Fibroblast of lung (primary cell): ENCODE data around the gene TRPM4.
"Not testable (repeated sequence)": the region's sequence is repeated elsewhere in the genome, so short reads cannot be mapped to it uniquely, and the experiment has no call there.

Experiments used
- CTCF ChIP-seq, 2 donors: IDR thresholded peaks in 1 of 2; conservative IDR thresholded peaks in 1 of 2; 1 replicate in 1 of 2; 2 replicates in 1 of 2; pipeline ENCODE4 v1.5.1; 2011 to 2012; ENCODE audit warnings: low read length in 2 of 2, control low read depth in 1 of 2, inconsistent platforms in 1 of 2, low read depth in 1 of 2, mild to moderate bottlenecking in 1 of 2
- EZH2 ChIP-seq: IDR thresholded peaks from 2 replicates; pipeline ENCODE4 v1.5.1; 2012; ENCODE audit warnings: low read length, control low read depth, mild to moderate bottlenecking; ENCODE audit errors: missing control alignments

- not testable (repeated sequence) for TF ChIP-seq EZH2; CTCF (conservative IDR thresholded peaks at IDR 0.05 in 1 of 2, IDR thresholded peaks at IDR 0.05 in 1 of 2; ENCODE audit: low read depth in 1 of 2, low read length in 2 of 2)
These were observed 30.4 kb upstream of the TRPM4 start for GRCh38 chr19:49127225-49127624.
